GM10248 (cell line): ENCODE measurements around the gene NUDT16L1.
"Not testable (repeated sequence)": the region's sequence is repeated elsewhere in the genome, so short reads cannot be mapped to it uniquely, and the experiment has no call there.

Source experiments
- CTCF ChIA-PET: fragments of 300-600 bp; sonication (Branson Sonifier 250); formaldehyde crosslinking; extraction: SDS; loops from one replicate; lab custom pipeline; 2021; ENCODE audit warnings: antibody characterized with exemption; lab: Yijun Ruan, JAX
- POLR2A ChIA-PET: fragments of 350-650 bp; sonication (Branson Sonifier 250); formaldehyde crosslinking; extraction: SDS; loops from one replicate; lab custom pipeline; 2020; ENCODE audit warnings: antibody characterized with exemption; lab: Yijun Ruan, JAX
- DNase-seq: peaks from one replicate; pipeline ENCODE4 v3.0.0; 2012; ENCODE audit errors: extremely low spot score
- CTCF ChIP-seq: IDR thresholded peaks from 2 replicates; pipeline ENCODE4 v1.5.1; 2012; ENCODE audit warnings: mild to moderate bottlenecking, low read depth; ENCODE audit errors: extremely low read depth, missing control alignments, control extremely low read depth

The NUDT16L1 gene

DNA sequence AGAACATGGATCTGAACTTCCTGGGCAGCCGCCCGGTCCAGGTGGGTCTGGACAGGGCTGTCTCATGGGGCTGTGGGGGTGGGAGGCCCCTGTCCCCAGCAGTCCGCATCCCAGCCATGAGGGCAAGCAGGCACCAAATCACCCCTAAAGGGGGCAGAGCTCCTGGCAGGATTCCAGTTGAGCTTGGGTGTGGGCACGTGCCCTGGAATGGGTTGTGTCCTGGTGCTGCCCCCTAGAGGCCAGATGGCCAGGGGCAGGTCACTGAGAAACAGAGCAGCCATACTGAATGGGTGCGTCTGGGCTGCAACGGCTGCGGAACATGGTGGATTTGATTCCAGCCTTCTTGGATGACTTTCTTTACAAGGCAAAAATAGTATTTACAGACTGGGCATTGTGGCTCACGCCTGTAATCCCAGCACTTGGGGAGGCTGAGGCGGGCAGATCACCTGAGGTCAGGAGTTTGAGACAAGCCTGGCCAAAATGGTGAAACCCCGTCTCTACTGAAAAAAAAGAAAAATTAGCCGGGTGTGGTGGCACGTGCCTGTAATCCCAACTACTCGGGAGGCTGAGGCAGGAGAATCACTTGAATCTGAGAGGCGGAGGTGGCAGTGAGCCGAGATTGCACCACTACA is 42.8 kb upstream of the NUDT16L1 start:
- CTCF ChIA-PET, result interaction anchor here (0.6 to 3.3 kb wide), 18 partner anchors 8 to 217 kb away, joined by 3 to 35 read pairs (median 3); partner anchors contain the start of genes ANKS3, DNAAF8 and MGRN1
- POLR2A ChIA-PET, result not testable (repeated sequence)
- TF ChIP-seq CTCF, result peak; percentile 88
- peak; percentile 81 for DNase-seq

DNA sequence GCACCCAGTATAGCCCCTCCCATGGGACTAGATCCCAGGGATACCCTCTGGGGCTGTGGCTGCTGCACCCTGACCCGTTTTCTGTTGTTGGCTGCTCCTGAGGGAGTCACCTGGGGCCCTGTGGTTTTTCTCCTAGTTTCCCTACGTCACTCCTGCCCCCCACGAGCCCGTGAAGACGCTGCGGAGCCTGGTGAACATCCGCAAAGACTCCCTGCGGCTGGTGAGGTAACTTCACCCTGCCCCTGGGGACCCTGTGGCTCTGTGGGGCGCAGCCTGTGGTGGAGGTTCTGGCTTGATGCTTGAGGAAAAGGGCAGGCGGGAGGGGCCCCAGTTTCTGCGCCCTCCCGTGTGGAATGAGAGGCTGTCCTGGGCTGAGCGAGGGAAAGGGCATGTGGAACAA is 41.5 kb upstream of the NUDT16L1 start:
- POLR2A ChIA-PET, result no interaction called here
- no peak for TF ChIP-seq CTCF
- CTCF ChIA-PET, result interaction anchor here (1.0 to 3.3 kb wide), 6 partner anchors 8 to 27 kb away, joined by 4 to 35 read pairs (median 11); partner anchors contain the start of gene MGRN1

GRCh38 chr16:4652561-4652960 is 40.8 kb upstream of the NUDT16L1 start:
- POLR2A ChIA-PET, result interaction anchor here (0.6 kb wide), 1 partner anchor 44 kb away, joined by 3 read pairs; no protein-coding TSS in a partner anchor
- TF ChIP-seq CTCF, result no peak
- no peak for DNase-seq
- CTCF ChIA-PET, result no interaction called here

More for the DNA sequence above, 41.5 kb upstream of the NUDT16L1 start:
- DNase-seq, result no peak

DNA sequence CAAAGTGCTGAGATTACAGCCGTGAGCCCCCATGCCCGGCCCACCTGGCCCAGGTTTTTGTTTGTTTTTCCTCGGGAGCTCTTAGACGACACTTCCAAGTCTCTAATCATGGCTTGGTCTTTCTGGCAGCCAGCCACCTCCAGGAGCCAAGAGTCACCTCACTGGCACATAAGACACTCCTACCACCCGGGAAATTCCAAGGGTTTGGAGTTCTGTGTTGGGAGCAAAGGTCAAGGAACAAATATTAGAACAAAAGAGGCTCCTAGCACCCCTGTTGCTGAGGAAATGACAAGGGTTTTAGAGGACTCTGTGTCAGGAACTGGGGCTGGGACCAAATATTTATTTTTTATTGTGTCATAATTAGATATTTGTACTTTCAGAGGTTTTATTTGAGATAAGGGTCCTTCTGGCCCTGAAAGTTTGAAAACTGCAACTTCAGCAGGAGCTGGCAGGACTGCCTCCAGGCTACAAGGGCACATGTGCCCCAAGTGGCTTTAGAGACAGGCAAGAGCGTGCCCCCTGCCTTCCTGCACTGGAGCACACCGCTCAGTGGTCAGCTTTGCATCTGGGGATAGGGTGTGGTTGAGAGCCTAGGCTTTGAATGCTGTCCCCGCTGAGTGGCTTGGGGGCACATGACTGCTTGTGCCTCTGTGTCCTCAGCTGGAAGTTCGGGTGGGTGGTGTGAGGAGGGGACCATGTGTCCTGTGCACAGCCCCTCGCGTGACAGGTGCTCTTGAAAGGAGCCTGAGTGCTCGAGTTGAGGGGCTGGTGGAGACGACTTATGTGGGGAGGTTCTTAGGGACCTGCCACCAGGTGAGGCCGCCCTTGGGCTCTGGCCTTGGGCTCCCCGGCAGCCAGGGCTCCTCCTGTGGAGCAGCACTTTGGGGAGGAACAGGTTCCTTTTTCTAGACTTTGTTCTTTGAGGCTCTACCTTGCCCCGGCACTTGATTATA is 39.1 kb upstream of the NUDT16L1 start:
- no peak for DNase-seq
- CTCF ChIA-PET, result no interaction called here
- POLR2A ChIA-PET, result no interaction called here

GRCh38 chr16:4654964-4655590 is 38.3 kb upstream of the NUDT16L1 start:
- POLR2A ChIA-PET, result no interaction called here
- DNase-seq, result no peak
- TF ChIP-seq CTCF, result no peak
- CTCF ChIA-PET, result no interaction called here

More for the DNA sequence above, 39.1 kb upstream of the NUDT16L1 start:
- TF ChIP-seq CTCF, result no peak

- POLR2A ChIA-PET, result no interaction called here
- DNase-seq, result no peak
These were observed 37.6 kb upstream of the NUDT16L1 start for GRCh38 chr16:4655801-4656200.

More at GRCh38 chr16:4655801-4656200, 37.6 kb upstream of the NUDT16L1 start:
- no peak for TF ChIP-seq CTCF
- CTCF ChIA-PET, result no interaction called here
